ENCODE data around the gene PRTG. TPM values are rescaled to one million over a fixed set of nuclear protein-coding genes. Genes with fewer than 3 reads are reported as not detected.

Gene PRTG
- total and polyA plus RNA-seq, 9 of the 15 experiments (the other 6 are each of a cell fraction or from before 2014, with no cell fraction given), result under 0.01 to 0.14 (median 0.06) TPM; not detected in 1

DNA sequence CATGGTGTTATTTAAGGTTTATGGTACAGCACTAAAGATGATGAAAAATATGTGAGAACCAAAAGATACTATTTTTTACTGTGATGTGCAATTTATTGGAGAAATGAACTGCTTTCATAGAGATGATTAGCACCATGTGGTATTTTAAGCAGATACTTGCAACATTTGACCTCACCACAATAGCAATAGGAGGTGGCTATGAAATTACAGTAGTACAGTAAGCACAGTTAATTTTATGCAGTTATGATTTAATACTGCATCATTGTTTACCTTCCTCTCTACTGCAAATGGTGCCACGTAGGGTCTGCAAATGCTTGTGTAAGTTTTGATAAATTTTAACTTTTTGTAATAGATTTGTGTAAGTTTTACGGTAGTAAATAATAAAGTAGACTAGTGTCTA lies 168.9 kb downstream of the PRTG start (continued):
- no peak for TF ChIP-seq OTX1 (CRISPR knock-in tag; IDR thresholded peaks at IDR 0.05)
- TF ChIP-seq, protein P1, sequence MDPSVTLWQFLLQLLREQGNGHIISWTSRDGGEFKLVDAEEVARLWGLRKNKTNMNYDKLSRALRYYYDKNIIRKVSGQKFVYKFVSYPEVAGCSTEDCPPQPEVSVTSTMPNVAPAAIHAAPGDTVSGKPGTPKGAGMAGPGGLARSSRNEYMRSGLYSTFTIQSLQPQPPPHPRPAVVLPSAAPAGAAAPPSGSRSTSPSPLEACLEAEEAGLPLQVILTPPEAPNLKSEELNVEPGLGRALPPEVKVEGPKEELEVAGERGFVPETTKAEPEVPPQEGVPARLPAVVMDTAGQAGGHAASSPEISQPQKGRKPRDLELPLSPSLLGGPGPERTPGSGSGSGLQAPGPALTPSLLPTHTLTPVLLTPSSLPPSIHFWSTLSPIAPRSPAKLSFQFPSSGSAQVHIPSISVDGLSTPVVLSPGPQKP (CRISPR knock-in tag; IDR thresholded peaks at IDR 0.05), result no peak
- TF ChIP-seq NELFE (IDR thresholded peaks at IDR 0.05; ENCODE audit: insufficient read depth, insufficient read length), result no peak

DNA sequence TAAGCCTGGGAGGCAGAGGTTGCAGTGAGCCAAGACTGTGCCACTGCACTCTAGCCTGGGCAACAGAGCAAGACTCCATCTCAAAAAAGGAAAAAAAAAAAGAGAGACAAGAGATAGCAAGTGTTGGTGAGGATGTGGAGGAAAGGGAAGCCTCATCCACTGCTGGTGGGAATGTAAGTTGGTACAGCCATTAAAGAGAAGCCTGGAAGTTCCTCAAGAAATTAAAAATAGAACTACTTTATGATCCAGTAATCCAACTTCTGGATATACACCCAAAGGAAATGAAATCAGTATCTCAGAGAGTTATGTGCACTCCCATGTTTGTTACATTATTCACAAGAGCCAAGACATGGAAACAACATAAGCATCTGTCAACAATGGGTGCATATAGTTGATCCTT lies 169.7 kb downstream of the PRTG start:
- no peaks in the 10 kb centered on the region for H3K79me2 ChIP-seq (ENCODE audit: control insufficient read depth, insufficient read depth, low read length)
- no peak overlapping the region for H3K4me3 ChIP-seq
- H4K20me1 ChIP-seq (replicated peaks; ENCODE audit: control insufficient read depth, insufficient read depth, low read length), result no peaks in the 10 kb centered on the region
- in situ Hi-C loops (cut with MboI), result no loop called here
- intact Hi-C loops (cut with micrococcal nuclease), result no loop called here
- ChIA-PET CTCF (ENCODE audit: low intra/inter-chr PET ratio) (no interaction called here), POLR2A (no interaction called here)
- H3K9ac ChIP-seq (ENCODE audit: insufficient read depth in 1 of 2, low read depth in 2 of 2, low read length in 2 of 2), result no peak overlapping the region
- H3K27ac ChIP-seq (ENCODE audit: extremely low read depth, low read depth, low read length), result no peak overlapping the region
- no peaks in the 10 kb centered on the region for H3K4me1 ChIP-seq (replicated peaks in 1 of 2; ENCODE audit: control insufficient read depth in 2 of 2, insufficient read depth in 2 of 2, low read length in 2 of 2)
- no peaks in the 10 kb centered on the region for H3K9me1 ChIP-seq (ENCODE audit: control insufficient read depth, insufficient read depth, low read length)
- H3K36me3 ChIP-seq (ENCODE audit: control insufficient read depth, insufficient read depth, low read length), result no peaks in the 10 kb centered on the region
- FAIRE-seq, result no peak
- no peak for DNase-seq (ENCODE audit: extremely low read depth in 1 of 4, low spot score in 3 of 4)
- H2AFZ ChIP-seq (ENCODE audit: low read depth, low read length), result no peak overlapping the region
- BruUV-seq (replicated peaks), result no TSS peak
- H3K4me2 ChIP-seq (ENCODE audit: insufficient read depth, low read length), result no peak overlapping the region
- H3K27me3 ChIP-seq (ENCODE audit: control insufficient read depth in 2 of 2, insufficient read depth in 2 of 2, low read length in 2 of 2), result no peaks in the 10 kb centered on the region
- ATAC-seq, result no peak
- H3K9me3 ChIP-seq (replicated peaks; ENCODE audit: control insufficient read depth, insufficient read depth, low read depth, low read length), result no peaks in the 10 kb centered on the region
- TF ChIP-seq, protein P2, sequence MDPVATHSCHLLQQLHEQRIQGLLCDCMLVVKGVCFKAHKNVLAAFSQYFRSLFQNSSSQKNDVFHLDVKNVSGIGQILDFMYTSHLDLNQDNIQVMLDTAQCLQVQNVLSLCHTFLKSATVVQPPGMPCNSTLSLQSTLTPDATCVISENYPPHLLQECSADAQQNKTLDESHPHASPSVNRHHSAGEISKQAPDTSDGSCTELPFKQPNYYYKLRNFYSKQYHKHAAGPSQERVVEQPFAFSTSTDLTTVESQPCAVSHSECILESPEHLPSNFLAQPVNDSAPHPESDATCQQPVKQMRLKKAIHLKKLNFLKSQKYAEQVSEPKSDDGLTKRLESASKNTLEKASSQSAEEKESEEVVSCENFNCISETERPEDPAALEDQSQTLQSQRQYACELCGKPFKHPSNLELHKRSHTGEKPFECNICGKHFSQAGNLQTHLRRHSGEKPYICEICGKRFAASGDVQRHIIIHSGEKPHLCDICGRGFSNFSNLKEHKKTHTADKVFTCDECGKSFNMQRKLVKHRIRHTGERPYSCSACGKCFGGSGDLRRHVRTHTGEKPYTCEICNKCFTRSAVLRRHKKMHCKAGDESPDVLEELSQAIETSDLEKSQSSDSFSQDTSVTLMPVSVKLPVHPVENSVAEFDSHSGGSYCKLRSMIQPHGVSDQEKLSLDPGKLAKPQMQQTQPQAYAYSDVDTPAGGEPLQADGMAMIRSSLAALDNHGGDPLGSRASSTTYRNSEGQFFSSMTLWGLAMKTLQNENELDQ (CRISPR knock-in tag; IDR thresholded peaks at IDR 0.05; ENCODE audit: borderline replicate concordance), result no peak
- TF ChIP-seq HES1 (IDR thresholded peaks at IDR 0.05; ENCODE audit: low read depth) (no peak), FIP1L1 (IDR thresholded peaks at IDR 0.05; ENCODE audit: low read depth, low read length, poor library complexity, severe bottlenecking) (no peak), RBM17 (IDR thresholded peaks at IDR 0.05; ENCODE audit: borderline replicate concordance, low read depth, low read length) (no peak), KLF13 (tag; IDR thresholded peaks at IDR 0.05; ENCODE audit: borderline replicate concordance, low read depth) (no peak)
- TF ChIP-seq, protein P3, sequence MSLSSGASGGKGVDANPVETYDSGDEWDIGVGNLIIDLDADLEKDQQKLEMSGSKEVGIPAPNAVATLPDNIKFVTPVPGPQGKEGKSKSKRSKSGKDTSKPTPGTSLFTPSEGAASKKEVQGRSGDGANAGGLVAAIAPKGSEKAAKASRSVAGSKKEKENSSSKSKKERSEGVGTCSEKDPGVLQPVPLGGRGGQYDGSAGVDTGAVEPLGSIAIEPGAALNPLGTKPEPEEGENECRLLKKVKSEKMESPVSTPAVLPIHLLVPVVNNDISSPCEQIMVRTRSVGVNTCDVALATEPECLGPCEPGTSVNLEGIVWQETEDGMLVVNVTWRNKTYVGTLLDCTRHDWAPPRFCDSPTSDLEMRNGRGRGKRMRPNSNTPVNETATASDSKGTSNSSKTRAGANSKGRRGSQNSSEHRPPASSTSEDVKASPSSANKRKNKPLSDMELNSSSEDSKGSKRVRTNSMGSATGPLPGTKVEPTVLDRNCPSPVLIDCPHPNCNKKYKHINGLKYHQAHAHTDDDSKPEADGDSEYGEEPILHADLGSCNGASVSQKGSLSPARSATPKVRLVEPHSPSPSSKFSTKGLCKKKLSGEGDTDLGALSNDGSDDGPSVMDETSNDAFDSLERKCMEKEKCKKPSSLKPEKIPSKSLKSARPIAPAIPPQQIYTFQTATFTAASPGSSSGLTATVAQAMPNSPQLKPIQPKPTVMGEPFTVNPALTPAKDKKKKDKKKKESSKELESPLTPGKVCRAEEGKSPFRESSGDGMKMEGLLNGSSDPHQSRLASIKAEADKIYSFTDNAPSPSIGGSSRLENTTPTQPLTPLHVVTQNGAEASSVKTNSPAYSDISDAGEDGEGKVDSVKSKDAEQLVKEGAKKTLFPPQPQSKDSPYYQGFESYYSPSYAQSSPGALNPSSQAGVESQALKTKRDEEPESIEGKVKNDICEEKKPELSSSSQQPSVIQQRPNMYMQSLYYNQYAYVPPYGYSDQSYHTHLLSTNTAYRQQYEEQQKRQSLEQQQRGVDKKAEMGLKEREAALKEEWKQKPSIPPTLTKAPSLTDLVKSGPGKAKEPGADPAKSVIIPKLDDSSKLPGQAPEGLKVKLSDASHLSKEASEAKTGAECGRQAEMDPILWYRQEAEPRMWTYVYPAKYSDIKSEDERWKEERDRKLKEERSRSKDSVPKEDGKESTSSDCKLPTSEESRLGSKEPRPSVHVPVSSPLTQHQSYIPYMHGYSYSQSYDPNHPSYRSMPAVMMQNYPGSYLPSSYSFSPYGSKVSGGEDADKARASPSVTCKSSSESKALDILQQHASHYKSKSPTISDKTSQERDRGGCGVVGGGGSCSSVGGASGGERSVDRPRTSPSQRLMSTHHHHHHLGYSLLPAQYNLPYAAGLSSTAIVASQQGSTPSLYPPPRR (CRISPR knock-in tag; IDR thresholded peaks at IDR 0.05; ENCODE audit: borderline replicate concordance), result no peak
- TF ChIP-seq, protein P4, sequence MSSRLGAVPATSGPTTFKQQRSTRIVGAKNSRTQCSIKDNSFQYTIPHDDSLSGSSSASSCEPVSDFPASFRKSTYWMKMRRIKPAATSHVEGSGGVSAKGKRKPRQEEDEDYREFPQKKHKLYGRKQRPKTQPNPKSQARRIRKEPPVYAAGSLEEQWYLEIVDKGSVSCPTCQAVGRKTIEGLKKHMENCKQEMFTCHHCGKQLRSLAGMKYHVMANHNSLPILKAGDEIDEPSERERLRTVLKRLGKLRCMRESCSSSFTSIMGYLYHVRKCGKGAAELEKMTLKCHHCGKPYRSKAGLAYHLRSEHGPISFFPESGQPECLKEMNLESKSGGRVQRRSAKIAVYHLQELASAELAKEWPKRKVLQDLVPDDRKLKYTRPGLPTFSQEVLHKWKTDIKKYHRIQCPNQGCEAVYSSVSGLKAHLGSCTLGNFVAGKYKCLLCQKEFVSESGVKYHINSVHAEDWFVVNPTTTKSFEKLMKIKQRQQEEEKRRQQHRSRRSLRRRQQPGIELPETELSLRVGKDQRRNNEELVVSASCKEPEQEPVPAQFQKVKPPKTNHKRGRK (tag; IDR thresholded peaks at IDR 0.05), result no peak

Data from K562 (cell line).